Neuronal stem cell (in vitro differentiated cells): ENCODE data around the gene FALEC.

ENCODE experiments used
- DNase-seq: peaks from one replicate; pipeline ENCODE4 v3.0.0-alpha.2; 2013; ENCODE audit warnings: low spot score
- H2AFZ ChIP-seq: one replicate; pipeline ENCODE4 v1.6.1; 2013; ENCODE audit warnings: mild to moderate bottlenecking, low read length, inconsistent platforms
- H2AK5ac ChIP-seq: 2 replicates; pipeline ENCODE4 v1.6.1; 2013; ENCODE audit warnings: low read depth, mild to moderate bottlenecking, inconsistent platforms, low read length, moderate library complexity, mixed read lengths
- H2BK120ac ChIP-seq: 2 replicates; pipeline ENCODE4 v1.6.1; 2013; ENCODE audit warnings: low read depth, mild to moderate bottlenecking, inconsistent platforms, low read length, moderate library complexity, mixed read lengths
- H2BK12ac ChIP-seq: one replicate; pipeline ENCODE4 v1.6.1; 2013; ENCODE audit warnings: low read length, inconsistent platforms
- H2BK15ac ChIP-seq: 2 replicates; pipeline ENCODE4 v1.6.1; 2013; ENCODE audit warnings: mild to moderate bottlenecking, low read length, inconsistent platforms, mixed read lengths
- H2BK5ac ChIP-seq: one replicate; pipeline ENCODE4 v1.6.1; 2013; ENCODE audit warnings: inconsistent platforms, mild to moderate bottlenecking, low read length, moderate library complexity
- H3K14ac ChIP-seq: one replicate; pipeline ENCODE4 v1.6.1; 2013; ENCODE audit warnings: low read length, inconsistent platforms
- H3K18ac ChIP-seq: 2 replicates; pipeline ENCODE4 v1.6.1; 2013; ENCODE audit warnings: low read length, inconsistent platforms
- H3K23ac ChIP-seq: 2 replicates; pipeline ENCODE4 v1.6.1; 2013; ENCODE audit warnings: low read depth, mild to moderate bottlenecking, mixed read lengths, low read length, inconsistent platforms; ENCODE audit not compliant: poor library complexity
- H3K27ac ChIP-seq: replicated peaks from 3 replicates; pipeline ENCODE4 v1.5.1; 2013; ENCODE audit warnings: low read length, inconsistent platforms
- H3K27me3 ChIP-seq, 3 experiments: 2 replicates each; pipeline ENCODE4 v1.6.1; 2013; ENCODE audit warnings: low read length in 3 of 3, mild to moderate bottlenecking in 2 of 3, inconsistent platforms in 1 of 3, low read depth in 1 of 3, mixed read lengths in 1 of 3, moderate library complexity in 1 of 3; ENCODE audit not compliant: control insufficient read depth in 3 of 3, insufficient read depth in 3 of 3
- H3K36me3 ChIP-seq, 2 donors: replicated peaks in 1 of 2; 2 replicates each; pipeline ENCODE4 v1.6.1; 2013; ENCODE audit warnings: low read length in 2 of 2; ENCODE audit not compliant: control insufficient read depth in 2 of 2, insufficient read depth in 2 of 2
- H3K4ac ChIP-seq: 2 replicates; pipeline ENCODE4 v1.6.1; 2013; ENCODE audit warnings: inconsistent platforms, mild to moderate bottlenecking, low read length, moderate library complexity
- H3K4me1 ChIP-seq, 2 donors: 1 replicate in 1 of 2; 2 replicates in 1 of 2; pipeline ENCODE4 v1.6.1; 2013; ENCODE audit warnings: low read length in 2 of 2, low read depth in 1 of 2; ENCODE audit not compliant: control insufficient read depth in 2 of 2, insufficient read depth in 1 of 2
- H3K4me2 ChIP-seq: one replicate; pipeline ENCODE4 v1.6.1; 2013; ENCODE audit warnings: mild to moderate bottlenecking, low read length, inconsistent platforms; ENCODE audit not compliant: insufficient read depth, poor library complexity, severe bottlenecking
- H3K4me3 ChIP-seq, 2 donors: 2 replicates each; pipeline ENCODE4 v1.5.1; 2013; ENCODE audit warnings: low read length in 2 of 2, mild to moderate bottlenecking in 2 of 2, inconsistent platforms in 1 of 2, moderate library complexity in 1 of 2
- H3K79me1 ChIP-seq: one replicate; pipeline ENCODE4 v1.6.1; 2013; ENCODE audit warnings: low read depth, mild to moderate bottlenecking, inconsistent platforms, low read length, moderate library complexity
- H3K9ac ChIP-seq: one replicate; pipeline ENCODE4 v1.6.1; 2013; ENCODE audit warnings: mild to moderate bottlenecking, low read depth, low read length, inconsistent platforms; ENCODE audit not compliant: poor library complexity
- H3K9me3 ChIP-seq, 2 donors: replicated peaks in 1 of 2; 2 replicates each; pipeline versions ENCODE3 to v1.6.1; 2013; ENCODE audit warnings: low read length in 2 of 2, mild to moderate bottlenecking in 2 of 2, inconsistent platforms in 1 of 2, low read depth in 1 of 2, mixed read lengths in 1 of 2, moderate library complexity in 1 of 2; ENCODE audit not compliant: control insufficient read depth in 2 of 2, insufficient read depth in 1 of 2
- H4K8ac ChIP-seq: one replicate; pipeline ENCODE4 v1.6.1; 2013; ENCODE audit warnings: low read depth, mild to moderate bottlenecking, inconsistent platforms, low read length, moderate library complexity
- H4K91ac ChIP-seq: one replicate; pipeline ENCODE4 v1.6.1; 2013; ENCODE audit warnings: low read length, low read depth, mild to moderate bottlenecking, inconsistent platforms; ENCODE audit not compliant: poor library complexity
- WGBS, 2 donors: extraction: QIAGEN DNeasy Blood & Tissue Kit; methylation state at CpG; one replicate each; pipeline ENCODE4 v1.1.7; 2013; ENCODE audit warnings: missing lambda C conversion rate in 2 of 2, mixed read lengths in 1 of 2; ENCODE audit not compliant: insufficient read length in 2 of 2, insufficient replicate concordance in 1 of 2; ENCODE audit errors: extremely low coverage in 2 of 2; 5-methylcytosine and 5-hydroxymethylcytosine counted together

Gene FALEC

GRCh38 chr1:150521196-150521968 is 5.8 kb downstream of the FALEC start:
- no peaks in the 10 kb centered on the region for H3K79me1 ChIP-seq
- H3K4me2 ChIP-seq, result no peak overlapping the region
- no peak overlapping the region for H3K4ac ChIP-seq
- H2BK12ac ChIP-seq, result no peak overlapping the region
- no peak overlapping the region for H2BK15ac ChIP-seq
- peaks cover under 1 to 3% of the 10 kb centered on the region in 2 donors for H3K4me1 ChIP-seq
- no peak overlapping the region for H2BK5ac ChIP-seq
- no peak overlapping the region for H3K4me3 ChIP-seq
- H3K23ac ChIP-seq, result no peak overlapping the region
- H4K8ac ChIP-seq, result no peak overlapping the region
- no peaks in the 10 kb centered on the region for H3K27me3 ChIP-seq
- H3K9me3 ChIP-seq, result no peaks in the 10 kb centered on the region
- WGBS, 2 donors, result no CpG with 5 or more reads among the region's 1 CpG
- H4K91ac ChIP-seq, result no peak overlapping the region
- no peak overlapping the region for H3K9ac ChIP-seq
- H3K18ac ChIP-seq, result no peak overlapping the region
- no peaks in the 10 kb centered on the region for H3K36me3 ChIP-seq
- H2AFZ ChIP-seq, result no peak overlapping the region
- no peak overlapping the region for H3K27ac ChIP-seq
- H3K14ac ChIP-seq, result no peak overlapping the region
- no peak for DNase-seq
- H2BK120ac ChIP-seq, result no peak overlapping the region
- no peak overlapping the region for H2AK5ac ChIP-seq

GRCh38 chr1:150525348-150525747 is 9.8 kb downstream of the FALEC start:
- no peak overlapping the region for H3K9ac ChIP-seq
- no peaks in the 10 kb centered on the region for H3K36me3 ChIP-seq
- no peak overlapping the region for H3K18ac ChIP-seq
- H3K4me2 ChIP-seq, result no peak overlapping the region
- no peak overlapping the region for H4K91ac ChIP-seq
- no peaks in the 10 kb centered on the region for H3K27me3 ChIP-seq
- H3K4ac ChIP-seq, result no peak overlapping the region
- DNase-seq, result no peak
- H4K8ac ChIP-seq, result no peak overlapping the region
- H2BK12ac ChIP-seq, result no peak overlapping the region
- no peak overlapping the region for H3K27ac ChIP-seq
- H2AK5ac ChIP-seq, result no peak overlapping the region
- no peaks in the 10 kb centered on the region for H3K4me1 ChIP-seq
- H3K79me1 ChIP-seq, result no peaks in the 10 kb centered on the region
- H2AFZ ChIP-seq, result no peak overlapping the region
- H2BK120ac ChIP-seq, result no peak overlapping the region
- no CpG with 5 or more reads among the region's 3 CpGs for WGBS, 2 donors
- H2BK15ac ChIP-seq, result no peak overlapping the region
- no peak overlapping the region for H3K4me3 ChIP-seq
- no peak overlapping the region for H3K14ac ChIP-seq
- no peaks in the 10 kb centered on the region for H3K9me3 ChIP-seq
- no peak overlapping the region for H2BK5ac ChIP-seq
- no peak overlapping the region for H3K23ac ChIP-seq

GRCh38 chr1:150528196-150528595 is 12.6 kb downstream of the FALEC start:
- no peak overlapping the region for H4K91ac ChIP-seq
- DNase-seq, result no peak
- no peak overlapping the region for H2BK5ac ChIP-seq
- no CpG with 5 or more reads among the region's 1 CpG for WGBS, 2 donors
- no peak overlapping the region for H3K18ac ChIP-seq
- no peak overlapping the region for H3K4me2 ChIP-seq
- H3K4me1 ChIP-seq, result peaks cover 0 to 3% of the 10 kb centered on the region in 2 donors
- H3K4me3 ChIP-seq, result no peak overlapping the region
- H3K36me3 ChIP-seq, result no peaks in the 10 kb centered on the region
- no peak overlapping the region for H3K23ac ChIP-seq
- H3K79me1 ChIP-seq, result no peaks in the 10 kb centered on the region
- H2BK15ac ChIP-seq, result no peak overlapping the region
- no peaks in the 10 kb centered on the region for H3K27me3 ChIP-seq
- H2AK5ac ChIP-seq, result no peak overlapping the region
- no peak overlapping the region for H2AFZ ChIP-seq
- H4K8ac ChIP-seq, result no peak overlapping the region
- H2BK120ac ChIP-seq, result no peak overlapping the region
- no peak overlapping the region for H3K14ac ChIP-seq
- H3K9ac ChIP-seq, result no peak overlapping the region
- H2BK12ac ChIP-seq, result no peak overlapping the region
- no peak overlapping the region for H3K27ac ChIP-seq
- H3K9me3 ChIP-seq, result no peaks in the 10 kb centered on the region
- H3K4ac ChIP-seq, result no peak overlapping the region

GRCh38 chr1:150529017-150529416 is 13.5 kb downstream of the FALEC start:
- Histone ChIP-seq H3K27me3 (no peaks in the 10 kb centered on the region), H3K18ac (no peak overlapping the region), H3K79me1 (no peaks in the 10 kb centered on the region), H2BK120ac (no peak overlapping the region), H3K4me1 (peaks cover 0 to 3% of the 10 kb centered on the region in 2 donors), H3K9ac (peak overlapping the region; percentile 2), H3K14ac (no peak overlapping the region), H3K23ac (no peak overlapping the region), H2BK5ac (no peak overlapping the region), H2AFZ (peak overlapping the region; percentile 2), H3K4me3 (no peak overlapping the region), H3K4ac (no peak overlapping the region), H2AK5ac (no peak overlapping the region), H3K9me3 (no peaks in the 10 kb centered on the region), H2BK15ac (no peak overlapping the region), H3K36me3 (no peaks in the 10 kb centered on the region), H4K8ac (no peak overlapping the region), H3K4me2 (no peak overlapping the region), H2BK12ac (no peak overlapping the region), H3K27ac (no peak overlapping the region), H4K91ac (no peak overlapping the region)
- whole genome bisulfite sequencing, 2 donors, result no CpG with 5 or more reads among the region's 4 CpGs
- DNase-seq, result no peak
